RWPE2 (cell line): Measurements from ENCODE around the gene NEURL1.

Source experiments
- ATAC-seq: fragments of 200-7000 bp; cut with Tn5 transposase; 3 replicates; pipeline ENCODE4 v1.9.1; 2021; ENCODE audit warnings: low read depth
- DNase-seq: peaks from one replicate; pipeline ENCODE4 v3.0.0-alpha.2; 2020; ENCODE audit warnings: low spot score
- H3K27ac ChIP-seq: fragments of 450-650 bp; 2 replicates; pipeline ENCODE4 v1.5.1; 2017; ENCODE audit warnings: mild to moderate bottlenecking; ENCODE audit not compliant: poor library complexity, severe bottlenecking
- H3K27me3 ChIP-seq: fragments of 250-450 bp; sonication (Bioruptor Pico); 2 replicates; pipeline ENCODE4 v1.5.1; 2021; ENCODE audit warnings: mild to moderate bottlenecking, moderate library complexity; ENCODE audit not compliant: insufficient read depth, poor library complexity, severe bottlenecking
- H3K36me3 ChIP-seq: fragments of 250-450 bp; sonication (Bioruptor Pico); 2 replicates; pipeline ENCODE4 v1.5.1; 2020; ENCODE audit warnings: low read depth, mild to moderate bottlenecking, moderate library complexity
- H3K4me1 ChIP-seq: fragments of 250-450 bp; sonication (Bioruptor Pico); 2 replicates; pipeline ENCODE4 v1.5.1; 2021; ENCODE audit warnings: mild to moderate bottlenecking, moderate library complexity; ENCODE audit not compliant: insufficient read depth, poor library complexity, severe bottlenecking
- H3K4me3 ChIP-seq: fragments of 250-450 bp; sonication (Bioruptor Pico); 2 replicates; pipeline ENCODE4 v1.5.1; 2021; ENCODE audit warnings: mild to moderate bottlenecking, moderate library complexity; ENCODE audit not compliant: severe bottlenecking
- H3K9me3 ChIP-seq: fragments of 250-450 bp; sonication (Bioruptor Pico); 2 replicates; pipeline ENCODE4 v1.5.1; 2021; ENCODE audit warnings: mild to moderate bottlenecking, moderate library complexity; ENCODE audit not compliant: severe bottlenecking
- TF ChIP-seq, protein P1 (sequence below): fragments of 450-650 bp; IDR thresholded peaks from one replicate; pipeline ENCODE4 v1.5.1; 2017; ENCODE audit warnings: mild to moderate bottlenecking, moderate library complexity; ENCODE audit not compliant: poor library complexity, severe bottlenecking

The NEURL1 gene

DNA sequence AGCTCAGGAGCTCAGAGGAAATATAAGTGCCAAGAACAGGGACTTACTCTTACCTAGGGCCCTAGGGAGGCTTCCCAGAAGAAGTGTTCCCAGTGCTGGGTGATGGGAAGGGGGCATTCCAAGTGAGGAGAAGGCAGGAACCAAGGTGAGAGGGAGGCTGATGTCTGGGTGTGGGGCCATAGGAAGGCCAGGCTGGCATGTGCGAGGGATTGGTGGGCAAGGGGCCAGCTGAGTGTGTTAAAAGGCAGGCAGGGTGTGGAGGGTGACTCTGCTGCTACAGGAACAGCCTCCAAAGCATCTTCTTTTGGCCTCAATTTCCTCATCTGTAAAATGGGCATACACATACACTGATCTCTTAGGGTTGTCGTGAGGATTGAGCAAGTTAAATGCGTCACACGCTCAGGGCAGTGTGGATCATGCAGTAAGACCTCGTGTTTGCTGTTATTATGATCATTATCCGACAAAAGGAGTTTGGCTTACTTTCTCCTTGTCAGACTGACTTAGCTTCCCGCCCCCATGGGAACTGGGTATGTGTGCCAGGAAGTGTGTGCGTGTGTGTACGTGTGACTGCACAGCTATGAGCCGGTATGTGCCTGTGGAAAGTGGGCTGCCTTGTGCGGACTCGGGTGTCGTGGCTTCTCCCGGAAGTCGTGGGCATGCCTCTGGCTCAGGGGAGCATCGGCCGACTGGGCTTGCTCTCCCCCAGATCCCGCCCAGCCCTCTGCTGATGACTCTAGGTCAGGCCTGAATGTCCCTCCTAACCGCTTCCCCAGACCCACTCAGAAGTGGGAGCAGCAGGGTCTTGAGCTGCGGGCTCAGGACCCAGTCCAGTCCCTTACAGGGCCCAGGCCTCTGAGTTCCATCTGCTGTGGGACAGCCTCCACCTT, 59.6 kb downstream of the NEURL1 start:
- Histone ChIP-seq H3K36me3 (no peaks in the 10 kb centered on the region), H3K4me3 (no peak overlapping the region), H3K27ac (no peak overlapping the region), H3K9me3 (no peaks in the 10 kb centered on the region), H3K4me1 (no peaks in the 10 kb centered on the region), H3K27me3 (no peaks in the 10 kb centered on the region)
- DNase-seq (no peak), ATAC-seq (no peak)
- TF ChIP-seq, protein P1, sequence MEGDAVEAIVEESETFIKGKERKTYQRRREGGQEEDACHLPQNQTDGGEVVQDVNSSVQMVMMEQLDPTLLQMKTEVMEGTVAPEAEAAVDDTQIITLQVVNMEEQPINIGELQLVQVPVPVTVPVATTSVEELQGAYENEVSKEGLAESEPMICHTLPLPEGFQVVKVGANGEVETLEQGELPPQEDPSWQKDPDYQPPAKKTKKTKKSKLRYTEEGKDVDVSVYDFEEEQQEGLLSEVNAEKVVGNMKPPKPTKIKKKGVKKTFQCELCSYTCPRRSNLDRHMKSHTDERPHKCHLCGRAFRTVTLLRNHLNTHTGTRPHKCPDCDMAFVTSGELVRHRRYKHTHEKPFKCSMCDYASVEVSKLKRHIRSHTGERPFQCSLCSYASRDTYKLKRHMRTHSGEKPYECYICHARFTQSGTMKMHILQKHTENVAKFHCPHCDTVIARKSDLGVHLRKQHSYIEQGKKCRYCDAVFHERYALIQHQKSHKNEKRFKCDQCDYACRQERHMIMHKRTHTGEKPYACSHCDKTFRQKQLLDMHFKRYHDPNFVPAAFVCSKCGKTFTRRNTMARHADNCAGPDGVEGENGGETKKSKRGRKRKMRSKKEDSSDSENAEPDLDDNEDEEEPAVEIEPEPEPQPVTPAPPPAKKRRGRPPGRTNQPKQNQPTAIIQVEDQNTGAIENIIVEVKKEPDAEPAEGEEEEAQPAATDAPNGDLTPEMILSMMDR, result no peak

DNA sequence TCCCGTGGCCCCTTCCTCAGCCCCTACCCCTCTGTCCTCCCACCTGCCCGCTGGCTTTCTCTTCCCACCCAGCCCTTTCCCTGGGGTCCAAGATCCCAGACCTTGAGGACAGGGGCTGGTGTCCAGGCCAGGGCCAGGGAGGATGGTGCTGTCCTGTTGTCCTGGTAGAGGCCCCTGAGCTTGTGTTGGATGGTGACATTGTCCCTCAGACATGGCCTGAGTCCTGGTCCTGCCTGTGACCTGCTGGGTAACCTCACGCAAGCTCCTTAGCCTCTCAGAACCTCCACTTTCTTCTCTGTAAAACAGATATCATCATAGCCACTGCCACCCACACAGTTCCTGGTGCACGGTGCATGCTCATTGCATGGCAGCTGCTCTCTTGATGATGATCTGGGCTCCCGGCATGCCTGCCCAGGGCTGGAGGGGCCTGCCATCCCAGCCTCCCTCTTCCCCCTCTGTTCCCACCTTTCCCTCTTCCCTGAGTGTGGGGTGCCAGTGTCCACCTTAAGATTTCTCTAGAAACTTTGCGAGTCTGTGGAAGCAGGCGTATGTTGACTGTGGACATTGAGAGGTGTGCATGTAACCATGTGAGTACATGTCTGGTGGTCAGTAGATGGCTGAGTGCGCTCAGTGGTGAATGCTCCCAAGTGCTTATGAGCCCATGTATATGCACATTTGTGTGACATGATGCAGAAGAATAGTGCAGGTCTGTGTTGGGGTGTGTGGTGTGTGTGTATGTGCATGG, 60.4 kb downstream of the NEURL1 start:
- Histone ChIP-seq H3K4me3 (no peak overlapping the region), H3K4me1 (no peaks in the 10 kb centered on the region), H3K27me3 (no peaks in the 10 kb centered on the region), H3K9me3 (no peaks in the 10 kb centered on the region), H3K27ac (no peak overlapping the region), H3K36me3 (no peaks in the 10 kb centered on the region)
- DNase-seq, result no peak
- ATAC-seq, result no peak
- TF ChIP-seq, protein P1, result no peak

DNA sequence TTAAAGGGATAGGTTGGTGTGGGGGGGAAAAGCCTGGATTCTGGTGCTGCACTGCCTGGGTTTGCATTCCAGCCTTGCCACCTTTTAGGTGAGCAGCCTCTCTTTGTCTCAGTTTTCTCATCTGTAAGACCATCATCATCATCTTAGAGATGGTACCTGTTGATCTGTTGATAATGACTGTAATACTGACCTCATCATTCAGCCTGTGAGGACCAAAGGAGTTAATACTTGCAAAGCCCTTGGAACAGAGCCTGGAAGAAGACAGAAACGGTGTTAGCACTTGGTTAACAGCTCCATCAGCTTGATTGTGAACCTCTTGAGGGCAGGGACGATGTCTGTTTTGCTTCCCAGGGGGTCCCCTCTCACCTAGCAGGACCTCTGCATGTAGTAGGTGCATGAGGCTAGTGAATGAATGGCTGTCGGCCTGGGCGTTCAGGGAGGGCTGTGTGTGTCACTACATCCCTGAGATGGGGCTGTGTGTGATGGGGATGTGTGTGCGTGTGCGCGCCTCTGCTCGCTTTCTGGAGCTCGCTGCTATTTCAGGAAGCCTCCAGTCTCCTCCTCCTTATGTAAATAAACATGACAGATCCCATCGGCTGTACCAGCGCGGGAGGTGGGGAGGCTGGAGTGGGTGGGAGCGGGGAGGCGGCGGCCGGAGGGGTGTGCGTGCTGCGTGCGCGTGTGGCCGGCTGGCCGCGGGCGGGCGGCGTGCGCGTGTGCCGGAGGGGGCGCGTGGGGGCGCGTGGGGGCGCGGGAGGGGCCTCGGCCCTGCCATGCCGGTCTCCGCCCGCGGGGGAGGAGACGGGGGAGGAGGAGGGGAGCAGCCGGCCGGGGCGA, 61.2 kb downstream of the NEURL1 start:
- no peaks in the 10 kb centered on the region for H3K9me3 ChIP-seq
- no peak overlapping the region for H3K27ac ChIP-seq
- ATAC-seq, result peak; percentile 83
- H3K27me3 ChIP-seq, result no peaks in the 10 kb centered on the region
- TF ChIP-seq, protein P1, result no peak
- H3K4me1 ChIP-seq, result no peaks in the 10 kb centered on the region
- peak overlapping the region; percentile 24 for H3K4me3 ChIP-seq
- H3K36me3 ChIP-seq, result no peaks in the 10 kb centered on the region
- no peak for DNase-seq

DNA sequence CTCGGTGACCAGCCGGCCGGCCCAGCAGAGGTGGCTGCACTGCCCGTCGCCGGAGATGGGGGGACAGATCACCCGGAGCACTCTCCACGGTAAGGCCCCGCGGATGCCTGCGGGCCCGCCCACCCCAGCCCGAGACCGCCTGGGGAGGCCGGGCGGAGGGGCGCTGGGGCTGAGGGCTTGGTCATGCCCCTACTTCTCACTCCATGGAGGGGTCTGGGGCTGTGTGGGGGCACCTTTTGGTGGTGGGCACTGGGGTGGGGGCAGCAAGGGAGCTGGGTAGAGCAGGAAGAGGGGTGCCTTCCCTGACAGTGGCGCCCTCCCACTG, 61.8 kb downstream of the NEURL1 start:
- TF ChIP-seq, protein P1, result no peak
- Histone ChIP-seq H3K4me1 (no peaks in the 10 kb centered on the region), H3K9me3 (no peaks in the 10 kb centered on the region), H3K27me3 (no peaks in the 10 kb centered on the region), H3K4me3 (peak overlapping the region; percentile 24), H3K36me3 (no peaks in the 10 kb centered on the region), H3K27ac (no peak overlapping the region)
- no peak for DNase-seq
- ATAC-seq, result peak; percentile 5; the same call in 1 of the 3 replicates
